ENCODE results near the gene SGPP1. TPM values are rescaled to one million over a fixed set of nuclear protein-coding genes. Genes with fewer than 3 reads are reported as not detected.

The SGPP1 gene
- polyA plus RNA-seq, 1 donor (not counting 4 experiments of a cell fraction or from before 2014, with no cell fraction given), result 28.7 TPM

DNA sequence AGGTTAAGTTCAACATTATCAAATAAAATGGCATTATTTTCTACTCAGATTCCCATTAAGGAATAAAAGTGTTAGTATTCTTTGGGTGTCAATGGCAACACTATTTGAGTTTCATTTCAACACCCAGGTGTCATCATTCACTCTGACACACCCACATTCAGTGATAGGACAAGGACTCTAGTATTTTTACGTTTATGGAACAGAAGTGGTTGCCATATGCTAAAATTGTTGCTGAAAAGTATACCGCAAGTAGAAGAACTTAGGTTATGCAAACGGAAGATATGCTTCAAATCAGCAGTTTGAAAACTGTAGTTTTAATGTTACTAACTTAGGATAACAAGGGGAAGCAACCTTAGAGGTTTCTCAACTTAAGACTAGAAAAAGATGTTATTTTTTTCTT lies 20.0 kb upstream of the SGPP1 start:
- Histone ChIP-seq H3K9me1 (ENCODE audit: control insufficient read depth, extremely low read depth, insufficient read depth, low read length) (no peaks in the 10 kb centered on the region), H3K4me3 (ENCODE audit: control insufficient read depth in 2 of 3, extremely low read depth in 1 of 3, insufficient read depth in 2 of 3, low read depth in 1 of 3, low read length in 3 of 3) (no peak overlapping the region), H4K20me1 (ENCODE audit: control insufficient read depth, extremely low read depth, insufficient read depth, low read length) (no peaks in the 10 kb centered on the region), H2AFZ (ENCODE audit: control insufficient read depth, low read length) (no peak overlapping the region), H3K36me3 (ENCODE audit: control insufficient read depth in 2 of 2, extremely low read depth in 1 of 2, insufficient read depth in 2 of 2, low read length in 2 of 2) (no peaks in the 10 kb centered on the region), H3K79me2 (ENCODE audit: control insufficient read depth, insufficient read depth, low read length) (no peaks in the 10 kb centered on the region), H3K4me1 (ENCODE audit: control insufficient read depth, extremely low read depth, insufficient read depth, low read length) (no peaks in the 10 kb centered on the region), H3K9me3 (ENCODE audit: control insufficient read depth, low read depth, low read length) (no peaks in the 10 kb centered on the region), H3K27me3 (ENCODE audit: control insufficient read depth, extremely low read depth, insufficient read depth, low read length) (no peaks in the 10 kb centered on the region), H3K4me2 (ENCODE audit: control insufficient read depth, extremely low read depth, insufficient read depth, low read depth, low read length) (no peak overlapping the region), H3K27ac (ENCODE audit: control insufficient read depth, insufficient read depth, low read length) (no peak overlapping the region), H3K9ac (ENCODE audit: control insufficient read depth, extremely low read depth, insufficient read depth, low read length) (no peak overlapping the region)
- TF ChIP-seq, protein P1, sequence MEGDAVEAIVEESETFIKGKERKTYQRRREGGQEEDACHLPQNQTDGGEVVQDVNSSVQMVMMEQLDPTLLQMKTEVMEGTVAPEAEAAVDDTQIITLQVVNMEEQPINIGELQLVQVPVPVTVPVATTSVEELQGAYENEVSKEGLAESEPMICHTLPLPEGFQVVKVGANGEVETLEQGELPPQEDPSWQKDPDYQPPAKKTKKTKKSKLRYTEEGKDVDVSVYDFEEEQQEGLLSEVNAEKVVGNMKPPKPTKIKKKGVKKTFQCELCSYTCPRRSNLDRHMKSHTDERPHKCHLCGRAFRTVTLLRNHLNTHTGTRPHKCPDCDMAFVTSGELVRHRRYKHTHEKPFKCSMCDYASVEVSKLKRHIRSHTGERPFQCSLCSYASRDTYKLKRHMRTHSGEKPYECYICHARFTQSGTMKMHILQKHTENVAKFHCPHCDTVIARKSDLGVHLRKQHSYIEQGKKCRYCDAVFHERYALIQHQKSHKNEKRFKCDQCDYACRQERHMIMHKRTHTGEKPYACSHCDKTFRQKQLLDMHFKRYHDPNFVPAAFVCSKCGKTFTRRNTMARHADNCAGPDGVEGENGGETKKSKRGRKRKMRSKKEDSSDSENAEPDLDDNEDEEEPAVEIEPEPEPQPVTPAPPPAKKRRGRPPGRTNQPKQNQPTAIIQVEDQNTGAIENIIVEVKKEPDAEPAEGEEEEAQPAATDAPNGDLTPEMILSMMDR (optimal IDR thresholded peaks at IDR 0.05 in 1 of 3, IDR thresholded peaks at IDR 0.05 in 1 of 3, conservative IDR thresholded peaks at IDR 0.05 in 1 of 3; ENCODE audit: extremely low read depth in 1 of 3, insufficient read depth in 2 of 3, low read length in 3 of 3), result no peak
- TF ChIP-seq EZH2 (IDR thresholded peaks at IDR 0.05; ENCODE audit: low read length), result no peak
- DNase-seq (ENCODE audit: low read depth, low spot score) (no peak), FAIRE-seq (no peak)
- dilution Hi-C loops (cut with MboI; ENCODE audit: extremely low pct_ligation_motif_present, low sequenced_read_pairs), result no loop called here

DNA sequence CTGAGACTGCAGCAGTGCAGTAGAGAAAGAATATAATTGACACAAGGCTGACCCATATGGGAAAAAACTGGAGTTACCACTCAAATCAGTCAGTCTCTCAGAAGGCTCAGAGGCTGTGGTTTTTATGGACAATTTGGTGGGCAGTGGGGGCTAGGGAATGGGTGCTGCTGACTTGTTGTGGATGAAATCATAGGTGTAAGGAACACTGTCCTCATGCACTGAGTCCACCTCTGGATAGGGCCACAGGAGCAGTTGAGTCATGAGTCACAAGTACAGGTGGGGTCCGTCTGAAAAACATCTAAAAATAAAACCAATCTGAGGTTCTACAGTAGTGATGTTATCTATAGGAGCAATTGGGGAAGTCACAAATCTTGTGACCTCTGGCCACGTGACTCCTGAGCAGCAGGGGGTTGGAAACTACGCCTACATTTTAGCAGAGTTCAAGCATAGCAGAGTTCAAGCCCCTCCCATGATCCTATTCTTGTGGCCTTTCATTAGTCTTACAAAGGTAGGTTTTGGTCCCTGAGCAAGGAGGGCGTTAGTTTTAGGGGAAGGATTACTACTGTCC lies 18.1 kb upstream of the SGPP1 start:
- DNase-seq (ENCODE audit: low read depth, low spot score) (no peak), FAIRE-seq (no peak)
- no peak overlapping the region for H3K27ac ChIP-seq (ENCODE audit: control insufficient read depth, insufficient read depth, low read length)
- no peak for TF ChIP-seq EZH2 (IDR thresholded peaks at IDR 0.05; ENCODE audit: low read length)
- TF ChIP-seq, protein P1 (optimal IDR thresholded peaks at IDR 0.05 in 1 of 3, IDR thresholded peaks at IDR 0.05 in 1 of 3, conservative IDR thresholded peaks at IDR 0.05 in 1 of 3; ENCODE audit: extremely low read depth in 1 of 3, insufficient read depth in 2 of 3, low read length in 3 of 3), result no peak
- no peak overlapping the region for H3K9ac ChIP-seq (ENCODE audit: control insufficient read depth, extremely low read depth, insufficient read depth, low read length)
- H3K9me3 ChIP-seq (ENCODE audit: control insufficient read depth, low read depth, low read length), result no peaks in the 10 kb centered on the region
- no peaks in the 10 kb centered on the region for H4K20me1 ChIP-seq (ENCODE audit: control insufficient read depth, extremely low read depth, insufficient read depth, low read length)
- no peaks in the 10 kb centered on the region for H3K36me3 ChIP-seq (ENCODE audit: control insufficient read depth in 2 of 2, extremely low read depth in 1 of 2, insufficient read depth in 2 of 2, low read length in 2 of 2)
- H2AFZ ChIP-seq (ENCODE audit: control insufficient read depth, low read length), result no peak overlapping the region
- dilution Hi-C loops (cut with MboI; ENCODE audit: extremely low pct_ligation_motif_present, low sequenced_read_pairs), result no loop called here
- H3K27me3 ChIP-seq (ENCODE audit: control insufficient read depth, extremely low read depth, insufficient read depth, low read length), result no peaks in the 10 kb centered on the region
- no peak overlapping the region for H3K4me3 ChIP-seq (ENCODE audit: control insufficient read depth in 2 of 3, extremely low read depth in 1 of 3, insufficient read depth in 2 of 3, low read depth in 1 of 3, low read length in 3 of 3)
- H3K79me2 ChIP-seq (ENCODE audit: control insufficient read depth, insufficient read depth, low read length), result no peaks in the 10 kb centered on the region
- H3K4me2 ChIP-seq (ENCODE audit: control insufficient read depth, extremely low read depth, insufficient read depth, low read depth, low read length), result no peak overlapping the region
- H3K9me1 ChIP-seq (ENCODE audit: control insufficient read depth, extremely low read depth, insufficient read depth, low read length), result no peaks in the 10 kb centered on the region
- no peaks in the 10 kb centered on the region for H3K4me1 ChIP-seq (ENCODE audit: control insufficient read depth, extremely low read depth, insufficient read depth, low read length)
